Fibroblast of skin of left quadriceps (primary cell): ENCODE data around the gene TKFC.

Source experiments
- DNase-seq, 2 experiments: peaks; one replicate each; pipeline ENCODE4 v3.0.0-alpha.2; 2013; ENCODE audit warnings: low read depth in 2 of 2

TKFC gene

GRCh38 chr11:61325649-61326414 is 7.2 kb upstream of the TKFC start:
- DNase-seq, result no peak

- DNase-seq, result peak in 1 of 2 experiments; percentile 10
Observed at GRCh38 chr11:61327669-61328071, 5.4 kb upstream of the TKFC start.

- DNase-seq, result no peak
Observed at GRCh38 chr11:61328351-61328750, 4.7 kb upstream of the TKFC start.

GRCh38 chr11:61329871-61330270 is 3.2 kb upstream of the TKFC start:
- DNase-seq, result no peak

GRCh38 chr11:61331651-61332050 is 1.4 kb upstream of the TKFC start:
- no peak for DNase-seq

GRCh38 chr11:61332281-61332796 is 689 bp upstream of the TKFC start:
- DNase-seq, result no peak

- no peak for DNase-seq
Observed at GRCh38 chr11:61333550-61334433, 764 bp downstream of the TKFC start.

GRCh38 chr11:61334434-61335354 is 1.7 kb downstream of the TKFC start:
- no peak for DNase-seq

- no peak for DNase-seq
Observed at GRCh38 chr11:61335355-61335710, 2.3 kb downstream of the TKFC start.

GRCh38 chr11:61336171-61336935 is 3.3 kb downstream of the TKFC start:
- peak; percentile 34 to 42 for DNase-seq

GRCh38 chr11:61337706-61338470 is 4.9 kb downstream of the TKFC start:
- no peak for DNase-seq

GRCh38 chr11:61338783-61339489 is 5.9 kb downstream of the TKFC start:
- DNase-seq, result no peak

GRCh38 chr11:61339490-61339878 is 6.5 kb downstream of the TKFC start:
- DNase-seq, result no peak

- no peak for DNase-seq
Observed at GRCh38 chr11:61340979-61341378, 8.0 kb downstream of the TKFC start.

- no peak for DNase-seq
Observed at GRCh38 chr11:61341706-61342105, 8.7 kb downstream of the TKFC start.

GRCh38 chr11:61342207-61342803 is 9.3 kb downstream of the TKFC start:
- DNase-seq, result no peak

- DNase-seq, result no peak
Observed at GRCh38 chr11:61343792-61344745, 11.0 kb downstream of the TKFC start.

- no peak for DNase-seq
Observed at GRCh38 chr11:61345170-61345610, 12.2 kb downstream of the TKFC start.
